HepG2 (cell line): ENCODE measurements around the gene LRIG1. TPM values are rescaled to one million over a fixed set of nuclear protein-coding genes. Genes with fewer than 3 reads are reported as not detected.

Experiments
- ATAC-seq: fragments of 200-7000 bp; cut with Tn5 transposase; 3 replicates; pipeline ENCODE4 v1.9.1; 2020; ENCODE audit warnings: mild to moderate bottlenecking, moderate library complexity
- BruUV-seq: library from RNA; stranded (reverse); fragments of 400-500 nt; replicated peaks from 2 replicates; lab custom pipeline; 2021; lab: Mats Ljungman, UMichigan
- CTCF ChIA-PET: fragments of 300-600 bp; formaldehyde crosslinking; extraction: SDS; loops from one replicate; lab custom pipeline; 2021; ENCODE audit warnings: low total read pairs, inconsistent platforms, low intra/inter-chr PET ratio; lab: Yijun Ruan, JAX
- POLR2A ChIA-PET: fragments of 350-600 bp; sonication (Branson Sonifier 250); formaldehyde crosslinking; loops from one replicate; lab custom pipeline; 2020; ENCODE audit warnings: antibody characterized with exemption, inconsistent platforms; lab: Yijun Ruan, JAX
- DNase-seq: peaks from one replicate; pipeline ENCODE4 v3.0.0-alpha.2; 2015; ENCODE audit warnings: low spot score
- FAIRE-seq: peaks from 3 replicates; lab custom pipeline; 2011; peaks lifted over from hg19 to GRCh38; lab: Jason Lieb, UNC
- H2AFZ ChIP-seq: one replicate; pipeline ENCODE4 v1.6.1; 2011; ENCODE audit warnings: low read length, inconsistent platforms
- H3K27ac ChIP-seq: fragments of 300-600 bp; 3 replicates; pipeline ENCODE4 v1.8.0; 2011; ENCODE audit warnings: mixed run types, mild to moderate bottlenecking, mixed read lengths, low read length, inconsistent platforms; ENCODE audit not compliant: insufficient read depth; ENCODE audit errors: extremely low read length
- H3K27me3 ChIP-seq, 2 experiments: fragments of 200-600 bp in 1 of 2; 2 replicates in 1 of 2; 3 replicates in 1 of 2; pipeline versions ENCODE4 v1.6.0 to v1.8.0; 2011; ENCODE audit warnings: low read length in 2 of 2, mild to moderate bottlenecking in 2 of 2, moderate library complexity in 2 of 2, inconsistent platforms in 1 of 2; ENCODE audit not compliant: insufficient read depth in 2 of 2, control insufficient read depth in 1 of 2
- H3K36me3 ChIP-seq, 2 experiments: fragments of 200-600 bp in 1 of 2; replicated peaks in 1 of 2; 2 replicates in 1 of 2; 3 replicates in 1 of 2; pipeline versions ENCODE4 v1.5.1 to v1.8.0; 2011; ENCODE audit warnings: low read length in 2 of 2, inconsistent platforms in 1 of 2; ENCODE audit not compliant: insufficient read depth in 2 of 2, control insufficient read depth in 1 of 2
- H3K4me1 ChIP-seq: 2 replicates; pipeline ENCODE4 v1.5.1; 2012; ENCODE audit warnings: low read length, inconsistent platforms; ENCODE audit not compliant: insufficient read depth
- H3K4me2 ChIP-seq: 2 replicates; pipeline ENCODE4 v1.6.0; 2011; ENCODE audit warnings: low read depth, low read length, inconsistent platforms
- H3K4me3 ChIP-seq, 3 experiments: fragments of 200-600 bp in 1 of 3; sonication (generic), shearing (Covaris generic) in 1 of 3; replicated peaks in 1 of 3; 2 replicates each; pipeline ENCODE4 v1.5.1; 2011 to 2016; ENCODE audit warnings: low read length in 3 of 3, inconsistent platforms in 2 of 3, low read depth in 2 of 3, mild to moderate bottlenecking in 2 of 3, control low read depth in 1 of 3, mixed read lengths in 1 of 3; ENCODE audit not compliant: insufficient read depth in 1 of 3
- H3K79me2 ChIP-seq: one replicate; pipeline ENCODE4 v1.6.1; 2011; ENCODE audit warnings: low read length, inconsistent platforms; ENCODE audit not compliant: insufficient read depth
- H3K9ac ChIP-seq: 2 replicates; pipeline ENCODE4 v1.6.0; 2011; ENCODE audit warnings: mild to moderate bottlenecking, low read depth, low read length, inconsistent platforms; ENCODE audit not compliant: insufficient read depth
- H3K9me3 ChIP-seq: 2 replicates; pipeline ENCODE4 v1.5.1; 2012; ENCODE audit warnings: mild to moderate bottlenecking, low read length
- H4K20me1 ChIP-seq: 2 replicates; pipeline ENCODE4 v1.6.0; 2011; ENCODE audit warnings: inconsistent platforms, mild to moderate bottlenecking, low read length, moderate library complexity; ENCODE audit not compliant: insufficient read depth
- ARID5B ChIP-seq: IDR thresholded peaks from 2 replicates; pipeline ENCODE4 v1.4.0; 2020; ENCODE audit warnings: mild to moderate bottlenecking, missing genetic modification reagents
- E2F2 ChIP-seq: sonication (generic); formaldehyde crosslinking; IDR thresholded peaks from 2 replicates; pipeline ENCODE4 v1.4.0; 2020; ENCODE audit warnings: missing genetic modification reagents, borderline replicate concordance
- HBP1 ChIP-seq: IDR thresholded peaks from 2 replicates; pipeline ENCODE4 v1.6.1; 2016; ENCODE audit warnings: low read depth, control low read depth
- RARG ChIP-seq: sonication (generic); formaldehyde crosslinking; IDR thresholded peaks from 2 replicates; pipeline ENCODE4 v1.4.0; 2020; ENCODE audit warnings: low read depth, mild to moderate bottlenecking, missing genetic modification reagents
- TBX3 ChIP-seq: fragments of 450-650 bp; IDR thresholded peaks from 2 replicates; pipeline ENCODE4 v1.6.1; 2017; ENCODE audit warnings: antibody characterized with exemption, mild to moderate bottlenecking, inconsistent platforms, borderline replicate concordance
- ZFP62 ChIP-seq: sonication (generic); formaldehyde crosslinking; IDR thresholded peaks from 2 replicates; pipeline ENCODE4 v1.4.0; 2020; ENCODE audit warnings: missing genetic modification reagents
- ZNF3 ChIP-seq: IDR thresholded peaks from 2 replicates; pipeline ENCODE4 v1.7.0; 2017; ENCODE audit warnings: inconsistent platforms
- ZNF564 ChIP-seq: sonication (generic); formaldehyde crosslinking; IDR thresholded peaks from 2 replicates; pipeline ENCODE4 v1.8.1; 2023; ENCODE audit warnings: mild to moderate bottlenecking, missing genetic modification reagents
- WGBS: methylation state at CpG from one replicate; pipeline ENCODE4 v1.1.6; 2017; ENCODE audit warnings: low lambda C conversion rate; 5-methylcytosine and 5-hydroxymethylcytosine counted together
- in situ Hi-C: cut with HindIII; loops from 2 replicates; pipeline ENCODE4 v1.10.0; 2017; ENCODE audit warnings: low pct_unique_long_range_greater_than_20kb; ENCODE audit not compliant: extremely low pct_ligation_motif_present
- intact Hi-C: fragments of 100-400 bp; cut with micrococcal nuclease; formaldehyde crosslinking; loops from one replicate; pipeline ENCODE4 v1.10.0; 2022; ENCODE audit not compliant: unreplicated experiment
- polyA plus RNA-seq, 8 experiments: library from polyadenylated mRNA; depleted of rRNA in 3 of 8; stranded (reverse) in 7 of 8; unstranded in 1 of 8; fragments of >200 nt; fragmentation: Illumina TruSeq in 4 of 8; extraction: Trizol in 4 of 8; gene quantifications; 2 replicates each; pipeline versions ENCODE4 v1.2.1 to v1.2.3, GENCODE V29; 2011 to 2016; ENCODE audit warnings: low read depth in 4 of 8, missing spikeins in 1 of 8, mixed read lengths in 1 of 8; ENCODE audit not compliant: insufficient read depth in 1 of 8
- total RNA-seq, 5 experiments: library from RNA; depleted of rRNA; stranded (reverse); fragments of >200 nt; fragmentation: Illumina TruSeq; extraction: Trizol; gene quantifications; 2 replicates each; pipeline ENCODE4 v1.2.3, GENCODE V29; 2016; ENCODE audit warnings: low read depth in 1 of 5

LRIG1 gene
- total and polyA plus RNA-seq, 2 of the 13 experiments (the other 11 are each of a cell fraction or from before 2014, with no cell fraction given), result 17.8 to 24.8 TPM

GRCh38 chr3:66466606-66467270, 34.1 kb downstream of the LRIG1 start:
- 86% methylated on average over 10 of the region's 11 CpGs for WGBS
- intact Hi-C loops (no loop called here), in situ Hi-C loops (no loop called here)
- no TSS peak for BruUV-seq
- H3K27ac ChIP-seq, result no peak overlapping the region
- ATAC-seq (no peak), DNase-seq (no peak), FAIRE-seq (no peak)
- ChIA-PET POLR2A (interaction anchor here (0.7 to 1.5 kb wide), 4 partner anchors 9 to 647 kb away, joined by 4 read pairs; no protein-coding TSS in a partner anchor), CTCF (no interaction called here)
- peaks cover 87% of the 10 kb centered on the region for H3K4me1 ChIP-seq
- H3K9ac ChIP-seq, result no peak overlapping the region
- H3K36me3 ChIP-seq, result peaks cover 1 to 3% of the 10 kb centered on the region in 2 experiments; a peak in 3 of 5 replicates
- H3K27me3 ChIP-seq, result no peaks in the 10 kb centered on the region
- no peak overlapping the region for H2AFZ ChIP-seq
- TF ChIP-seq HBP1 (CRISPR knock-in tag), result no peak
- no peak for TF ChIP-seq ZNF564 (CRISPR knock-in tag)
- TF ChIP-seq ARID5B, result no peak
- TF ChIP-seq TBX3, result no peak
- TF ChIP-seq E2F2, result no peak
- TF ChIP-seq ZFP62 (CRISPR knock-in tag), result no peak
- TF ChIP-seq RARG (CRISPR knock-in tag), result no peak
- no peak for TF ChIP-seq ZNF3 (CRISPR knock-in tag)
- peaks cover 58% of the 10 kb centered on the region for H3K79me2 ChIP-seq
- no peak overlapping the region for H3K4me3 ChIP-seq
- H3K4me2 ChIP-seq, result no peak overlapping the region
- no peaks in the 10 kb centered on the region for H3K9me3 ChIP-seq
- no peaks in the 10 kb centered on the region for H4K20me1 ChIP-seq
